ENCODE results near the gene PICALM.

GRCh38 chr11:86035164-86035563 is 33.7 kb downstream of the PICALM start:
- TF ChIP-seq CTCF (IDR thresholded peaks at IDR 0.05) (no peak), POLR2A (IDR thresholded peaks at IDR 0.05) (no peak)
